ACC112 (cell line): ENCODE measurements around the gene KIAA0825.

Experiments
- H2AFZ ChIP-seq: fragments of 200-600 bp; sonication (generic); one replicate; pipeline ENCODE4 v1.6.0; 2017; ENCODE audit warnings: antibody characterized with exemption, low read length; ENCODE audit not compliant: unreplicated experiment
- H3K27ac ChIP-seq: fragments of 200-600 bp; sonication (generic); 2 replicates; pipeline ENCODE4 v1.5.1; 2014; ENCODE audit warnings: low read depth, mild to moderate bottlenecking, antibody characterized with exemption, low read length, moderate library complexity
- H3K27me3 ChIP-seq: fragments of 200-600 bp; sonication (generic); 2 replicates; pipeline ENCODE4 v1.6.1; 2014; ENCODE audit warnings: mild to moderate bottlenecking, antibody characterized with exemption, low read length, moderate library complexity, mixed read lengths; ENCODE audit not compliant: insufficient read depth
- H3K36me3 ChIP-seq: fragments of 200-600 bp; sonication (generic); 2 replicates; pipeline ENCODE4 v1.6.1; 2016; ENCODE audit warnings: mild to moderate bottlenecking, antibody characterized with exemption, low read length, moderate library complexity, mixed read lengths; ENCODE audit not compliant: insufficient read depth
- H3K4me1 ChIP-seq: fragments of 200-600 bp; sonication (generic); one replicate; pipeline ENCODE4 v1.6.1; 2016; ENCODE audit warnings: low read length, mixed read lengths; ENCODE audit not compliant: insufficient read depth, unreplicated experiment, control insufficient read depth
- H3K4me3 ChIP-seq: fragments of 200-600 bp; sonication (generic); 2 replicates; pipeline ENCODE4 v1.5.1; 2014; ENCODE audit warnings: mild to moderate bottlenecking, low read depth, low read length
- H3K79me2 ChIP-seq: fragments of 200-600 bp; sonication (generic); one replicate; pipeline ENCODE4 v1.6.0; 2016; ENCODE audit warnings: low read length; ENCODE audit not compliant: control insufficient read depth, unreplicated experiment, insufficient read depth

KIAA0825 gene, protein sequence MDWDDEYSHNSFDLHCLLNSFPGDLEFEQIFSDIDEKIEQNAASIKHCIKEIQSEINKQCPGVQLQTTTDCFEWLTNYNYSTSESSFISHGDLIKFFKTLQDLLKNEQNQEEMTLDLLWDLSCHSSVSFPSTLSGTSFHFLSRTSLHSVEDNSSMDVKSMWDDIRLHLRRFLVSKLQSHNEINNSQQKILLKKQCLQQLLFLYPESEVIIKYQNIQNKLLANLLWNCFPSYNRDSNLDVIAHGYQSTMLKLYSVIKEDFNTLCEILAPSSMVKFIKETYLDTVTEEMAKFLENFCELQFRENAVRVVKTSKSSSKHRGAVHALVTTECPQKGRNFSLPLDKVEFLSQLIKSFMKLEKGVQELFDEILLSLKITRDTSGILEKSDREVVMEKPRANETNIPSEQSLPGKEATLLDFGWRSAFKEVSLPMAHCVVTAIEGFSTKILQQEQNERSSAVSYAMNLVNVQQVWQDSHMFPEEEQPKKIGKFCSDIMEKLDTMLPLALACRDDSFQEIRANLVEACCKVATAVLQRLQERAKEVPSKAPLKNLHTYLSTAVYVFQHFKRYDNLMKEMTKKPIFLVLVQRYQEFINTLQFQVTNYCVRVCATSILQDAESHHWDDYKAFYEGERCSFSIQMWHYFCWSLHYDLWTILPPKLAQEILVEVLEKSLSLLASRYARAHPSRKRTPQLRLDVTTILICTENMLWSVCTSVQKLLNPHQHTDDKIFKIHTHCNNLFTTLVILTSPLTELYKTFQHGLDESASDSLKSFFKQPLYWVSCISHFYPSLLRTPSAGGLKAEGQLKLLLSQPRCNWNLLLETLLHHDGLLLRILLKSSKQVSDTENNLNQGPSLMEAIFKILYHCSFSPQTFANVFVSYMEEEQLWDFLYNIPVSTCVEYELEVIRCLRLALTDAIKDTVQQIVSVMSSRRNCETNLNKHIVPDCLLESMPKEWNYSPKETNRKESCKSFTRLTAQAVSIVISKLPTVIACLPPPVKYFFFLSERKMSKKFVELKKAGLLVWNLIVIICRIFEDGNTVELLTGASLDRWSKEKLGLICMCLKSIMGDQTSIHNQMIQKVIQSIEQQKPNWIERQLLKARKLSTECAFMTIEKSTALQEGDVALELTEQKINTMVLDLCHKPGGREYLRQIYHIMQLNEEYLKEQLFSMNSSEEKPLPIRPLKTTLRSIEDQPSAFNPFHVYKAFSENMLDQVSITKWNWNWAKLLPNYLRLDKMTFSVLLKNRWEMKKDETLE (N-terminal part only)

DNA sequence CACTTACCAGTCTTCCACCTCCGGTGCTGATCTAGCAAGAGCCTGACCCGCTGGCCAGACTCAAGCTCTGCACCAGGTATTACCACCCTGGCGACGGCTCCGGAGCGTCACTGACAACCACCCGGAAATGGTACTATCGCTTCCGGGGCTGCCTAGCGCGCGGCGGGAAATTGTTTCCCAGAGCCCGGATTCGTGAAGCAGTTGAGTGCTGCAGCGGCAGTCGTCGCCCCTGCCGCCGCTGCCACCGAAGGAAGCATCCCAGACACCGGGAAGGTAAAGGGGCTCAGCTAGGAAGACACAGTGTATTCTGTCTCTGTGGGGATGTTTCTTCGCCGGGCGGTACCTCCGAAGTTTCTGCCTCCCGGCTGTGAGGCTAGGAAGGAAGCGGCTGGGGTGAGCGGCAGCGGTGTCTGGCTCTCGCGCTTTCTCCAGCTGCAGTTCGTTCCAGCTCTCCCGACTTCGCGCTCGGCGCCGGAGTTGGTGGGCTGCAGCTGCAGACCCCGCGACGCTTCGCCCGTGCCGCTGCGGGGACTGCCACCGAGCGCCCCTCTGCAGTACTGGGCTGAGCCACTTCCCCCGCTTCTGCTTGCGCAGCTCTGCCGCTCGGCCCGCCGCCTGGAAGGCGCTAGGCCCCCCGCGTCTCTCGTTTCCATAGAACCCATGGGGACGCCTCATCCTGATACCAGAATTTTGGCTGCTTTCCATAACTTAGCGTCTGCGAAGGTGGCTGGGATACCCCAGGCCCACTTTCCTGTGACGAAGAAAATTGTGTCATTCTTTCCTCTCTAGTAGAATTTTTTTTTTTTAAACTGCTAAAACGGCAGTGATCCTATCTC lies at the start of gene KIAA0825, which contains the start of gene SLF1:
KIAA0825 (minus strand) TSS at position 112 of the 836 bp plus-strand sequence. CDS start 81,478 bp downstream, outside the sequence.
SLF1 (plus strand) TSS at position 177 of the 836 bp plus-strand sequence. CDS start 10,142 bp downstream, outside the sequence.
- peaks cover 68% of the 10 kb centered on the region for H3K79me2 ChIP-seq
- no peaks in the 10 kb centered on the region for H3K36me3 ChIP-seq
- H3K27me3 ChIP-seq, result no peaks in the 10 kb centered on the region
- H3K27ac ChIP-seq, result peak within 1 kb of the TSS; percentile 76
- H3K4me3 ChIP-seq, result peak within 1 kb of the TSS; percentile 91
- peaks cover 30% of the 10 kb centered on the region for H3K4me1 ChIP-seq
- H2AFZ ChIP-seq, result peak within 1 kb of the TSS; percentile 93

DNA sequence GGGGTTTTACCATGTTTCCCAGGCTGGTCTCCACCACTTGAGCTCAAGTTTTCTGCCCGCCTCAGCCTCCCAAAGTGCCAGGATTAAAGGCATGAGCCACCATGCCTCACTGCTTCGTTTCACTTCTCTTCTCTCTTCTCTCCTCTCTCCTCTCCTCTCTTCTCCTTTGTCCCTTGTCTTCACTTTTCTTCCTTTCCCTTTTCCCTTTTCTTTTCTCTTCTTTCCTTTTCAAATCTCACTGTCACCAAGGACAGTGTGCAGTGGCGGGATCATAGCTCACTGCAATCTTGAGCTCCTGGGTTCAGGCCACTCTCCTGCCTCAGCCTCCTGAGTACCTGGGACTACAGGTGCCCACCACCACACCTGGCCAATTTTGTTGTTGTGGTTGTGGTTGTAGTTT lies 49.5 kb upstream of the KIAA0825 start:
- H3K4me3 ChIP-seq, result no peak overlapping the region
- no peak overlapping the region for H3K27ac ChIP-seq
- no peaks in the 10 kb centered on the region for H3K27me3 ChIP-seq
- H3K36me3 ChIP-seq, result peaks cover 5% of the 10 kb centered on the region; the same call in 1 of the 2 replicates
- no peak overlapping the region for H2AFZ ChIP-seq
- H3K4me1 ChIP-seq, result peaks cover 7% of the 10 kb centered on the region
- no peaks in the 10 kb centered on the region for H3K79me2 ChIP-seq

DNA sequence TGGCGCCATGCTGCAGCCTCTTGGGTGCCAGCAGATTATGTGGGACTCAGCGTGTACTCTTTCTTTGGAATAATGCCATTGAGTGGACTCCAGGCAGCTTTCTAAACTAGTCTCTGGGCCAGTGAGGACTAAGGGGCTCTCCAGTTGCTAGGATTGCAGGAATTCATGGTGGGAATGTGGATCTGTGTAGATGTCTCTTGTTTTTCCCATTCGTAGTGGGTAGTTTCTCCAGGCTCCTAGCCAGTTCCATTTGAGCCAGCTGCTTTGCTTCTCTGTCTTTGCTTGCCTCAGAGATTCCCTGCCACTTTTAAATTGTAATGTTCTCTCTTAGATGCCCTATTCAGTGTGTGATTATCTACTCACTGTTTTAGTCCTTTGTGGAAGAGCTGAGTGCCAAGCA lies 42.7 kb upstream of the KIAA0825 start:
- Histone ChIP-seq H3K4me1 (no peaks in the 10 kb centered on the region), H3K27me3 (no peaks in the 10 kb centered on the region), H3K27ac (no peak overlapping the region), H3K4me3 (no peak overlapping the region), H2AFZ (no peak overlapping the region), H3K36me3 (peaks cover 34% of the 10 kb centered on the region), H3K79me2 (peaks cover 12% of the 10 kb centered on the region)

DNA sequence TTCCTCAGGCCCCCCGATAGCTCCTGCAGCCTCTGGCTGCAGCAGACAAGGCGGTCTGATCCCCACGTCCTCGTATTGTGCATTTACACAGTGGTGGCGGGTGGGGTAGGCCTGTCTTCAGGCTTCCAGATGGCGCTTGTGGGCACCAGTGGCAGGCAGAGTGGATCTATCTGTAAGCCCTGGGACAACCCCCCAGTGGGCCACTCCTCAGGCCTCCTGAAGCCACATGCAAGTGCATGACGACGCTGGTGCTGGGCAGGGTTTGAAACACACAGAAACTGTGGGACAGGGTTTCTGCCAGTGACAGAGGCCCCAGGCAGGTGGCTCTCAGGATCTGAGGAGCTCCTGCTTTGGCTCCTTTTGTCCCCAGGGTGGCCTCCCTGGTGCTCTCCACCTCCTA lies 42.1 kb upstream of the KIAA0825 start:
- no peak overlapping the region for H3K4me3 ChIP-seq
- no peaks in the 10 kb centered on the region for H3K4me1 ChIP-seq
- H2AFZ ChIP-seq, result no peak overlapping the region
- H3K27ac ChIP-seq, result no peak overlapping the region
- H3K36me3 ChIP-seq, result peaks cover 39% of the 10 kb centered on the region
- H3K79me2 ChIP-seq, result peaks cover 12% of the 10 kb centered on the region
- H3K27me3 ChIP-seq, result no peaks in the 10 kb centered on the region

GRCh38 chr5:94658272-94658671 lies 39.9 kb upstream of the KIAA0825 start:
- H3K36me3 ChIP-seq, result peaks cover 47% of the 10 kb centered on the region
- H3K79me2 ChIP-seq, result peaks cover 12% of the 10 kb centered on the region
- no peaks in the 10 kb centered on the region for H3K4me1 ChIP-seq
- no peak overlapping the region for H3K27ac ChIP-seq
- no peak overlapping the region for H3K4me3 ChIP-seq
- H2AFZ ChIP-seq, result no peak overlapping the region
- no peaks in the 10 kb centered on the region for H3K27me3 ChIP-seq

- peaks cover 24% of the 10 kb centered on the region for H3K36me3 ChIP-seq
- H3K79me2 ChIP-seq, result no peaks in the 10 kb centered on the region
- no peak overlapping the region for H3K4me3 ChIP-seq
- no peak overlapping the region for H2AFZ ChIP-seq
- H3K27me3 ChIP-seq, result no peaks in the 10 kb centered on the region
- no peak overlapping the region for H3K27ac ChIP-seq
- H3K4me1 ChIP-seq, result no peaks in the 10 kb centered on the region
Measured at GRCh38 chr5:94649874-94650273, 31.5 kb upstream of the KIAA0825 start.

DNA sequence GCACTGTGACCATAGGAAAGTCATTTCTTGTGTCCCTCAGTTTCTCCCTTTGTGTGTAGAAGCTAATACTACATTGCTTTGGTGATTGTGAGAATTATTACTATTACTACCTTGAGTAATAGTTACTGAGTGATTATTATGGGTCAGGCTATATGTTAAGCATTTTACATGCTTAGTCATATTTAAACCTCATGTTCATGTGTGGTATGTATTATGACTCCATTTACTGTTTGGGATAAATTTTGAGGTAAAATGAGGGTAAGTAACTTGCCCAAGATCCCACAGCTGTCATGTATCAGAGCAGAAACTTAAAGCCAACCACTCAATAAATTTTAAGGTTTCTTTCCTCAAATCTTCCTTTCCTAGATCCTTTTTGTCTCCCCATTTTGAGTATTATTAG lies 28.4 kb upstream of the KIAA0825 start:
- Histone ChIP-seq H3K4me3 (no peak overlapping the region), H3K36me3 (peaks cover 18% of the 10 kb centered on the region), H3K79me2 (no peaks in the 10 kb centered on the region), H3K27me3 (no peaks in the 10 kb centered on the region), H2AFZ (no peak overlapping the region), H3K4me1 (no peaks in the 10 kb centered on the region), H3K27ac (no peak overlapping the region)

- no peaks in the 10 kb centered on the region for H3K4me1 ChIP-seq
- H3K79me2 ChIP-seq, result peaks cover 3% of the 10 kb centered on the region
- peaks cover 22% of the 10 kb centered on the region for H3K36me3 ChIP-seq
- H2AFZ ChIP-seq, result no peak overlapping the region
- no peaks in the 10 kb centered on the region for H3K27me3 ChIP-seq
- no peak overlapping the region for H3K27ac ChIP-seq
- no peak overlapping the region for H3K4me3 ChIP-seq
Measured at GRCh38 chr5:94645053-94645452, 26.6 kb upstream of the KIAA0825 start.

DNA sequence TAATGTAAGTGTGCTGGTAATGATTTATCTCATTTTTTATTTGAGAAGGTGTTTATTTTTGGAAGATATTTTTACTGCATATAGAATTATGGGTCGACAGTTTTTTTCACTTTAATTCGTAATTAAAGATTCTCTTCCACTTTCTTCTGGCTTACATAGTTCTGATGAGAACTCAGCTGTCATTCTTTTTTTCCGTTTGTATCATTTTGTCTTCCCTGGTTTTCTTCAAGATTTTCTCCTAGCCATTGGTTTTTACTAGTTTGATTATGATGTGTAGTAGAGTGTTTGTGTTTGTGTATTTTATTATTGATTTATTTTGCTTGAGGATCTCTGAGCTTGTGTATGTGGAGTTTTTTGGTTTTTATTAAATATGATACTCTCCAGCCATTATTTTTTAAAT lies 21.8 kb upstream of the KIAA0825 start:
- peaks cover 49% of the 10 kb centered on the region for H3K36me3 ChIP-seq
- no peak overlapping the region for H3K4me3 ChIP-seq
- no peaks in the 10 kb centered on the region for H3K27me3 ChIP-seq
- no peak overlapping the region for H3K27ac ChIP-seq
- peaks cover 20% of the 10 kb centered on the region for H3K79me2 ChIP-seq
- no peak overlapping the region for H2AFZ ChIP-seq
- no peaks in the 10 kb centered on the region for H3K4me1 ChIP-seq
